ENCODE results near the gene CERS2.
A peak's percentile ranks its signal among the peaks of the same experiment; 100 is the strongest.

CERS2 gene

DNA sequence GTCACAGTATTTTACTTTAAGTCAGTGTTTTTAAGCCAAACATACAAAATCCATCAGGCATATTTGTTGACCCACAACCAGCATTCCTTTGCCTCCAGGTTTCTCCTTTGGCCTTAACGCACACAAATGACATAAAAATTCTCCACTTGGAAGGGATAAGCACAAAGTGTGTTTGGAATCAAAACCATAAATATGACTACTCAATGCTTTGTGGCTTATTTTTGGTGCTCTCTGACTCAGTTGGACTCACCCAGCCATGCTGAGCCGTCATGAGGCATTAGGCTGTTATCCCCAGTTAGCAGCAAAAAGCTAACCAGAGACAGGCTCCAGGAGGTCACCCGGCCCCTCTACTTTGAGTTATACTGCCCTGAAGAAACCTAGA, 34.6 kb upstream of the CERS2 start:
- no peak for DNase-seq (ENCODE audit: extremely low read depth, low read depth)
- TF ChIP-seq, protein P1, sequence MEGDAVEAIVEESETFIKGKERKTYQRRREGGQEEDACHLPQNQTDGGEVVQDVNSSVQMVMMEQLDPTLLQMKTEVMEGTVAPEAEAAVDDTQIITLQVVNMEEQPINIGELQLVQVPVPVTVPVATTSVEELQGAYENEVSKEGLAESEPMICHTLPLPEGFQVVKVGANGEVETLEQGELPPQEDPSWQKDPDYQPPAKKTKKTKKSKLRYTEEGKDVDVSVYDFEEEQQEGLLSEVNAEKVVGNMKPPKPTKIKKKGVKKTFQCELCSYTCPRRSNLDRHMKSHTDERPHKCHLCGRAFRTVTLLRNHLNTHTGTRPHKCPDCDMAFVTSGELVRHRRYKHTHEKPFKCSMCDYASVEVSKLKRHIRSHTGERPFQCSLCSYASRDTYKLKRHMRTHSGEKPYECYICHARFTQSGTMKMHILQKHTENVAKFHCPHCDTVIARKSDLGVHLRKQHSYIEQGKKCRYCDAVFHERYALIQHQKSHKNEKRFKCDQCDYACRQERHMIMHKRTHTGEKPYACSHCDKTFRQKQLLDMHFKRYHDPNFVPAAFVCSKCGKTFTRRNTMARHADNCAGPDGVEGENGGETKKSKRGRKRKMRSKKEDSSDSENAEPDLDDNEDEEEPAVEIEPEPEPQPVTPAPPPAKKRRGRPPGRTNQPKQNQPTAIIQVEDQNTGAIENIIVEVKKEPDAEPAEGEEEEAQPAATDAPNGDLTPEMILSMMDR (IDR thresholded peaks at IDR 0.05; ENCODE audit: low read depth, low read length): no peak

DNA sequence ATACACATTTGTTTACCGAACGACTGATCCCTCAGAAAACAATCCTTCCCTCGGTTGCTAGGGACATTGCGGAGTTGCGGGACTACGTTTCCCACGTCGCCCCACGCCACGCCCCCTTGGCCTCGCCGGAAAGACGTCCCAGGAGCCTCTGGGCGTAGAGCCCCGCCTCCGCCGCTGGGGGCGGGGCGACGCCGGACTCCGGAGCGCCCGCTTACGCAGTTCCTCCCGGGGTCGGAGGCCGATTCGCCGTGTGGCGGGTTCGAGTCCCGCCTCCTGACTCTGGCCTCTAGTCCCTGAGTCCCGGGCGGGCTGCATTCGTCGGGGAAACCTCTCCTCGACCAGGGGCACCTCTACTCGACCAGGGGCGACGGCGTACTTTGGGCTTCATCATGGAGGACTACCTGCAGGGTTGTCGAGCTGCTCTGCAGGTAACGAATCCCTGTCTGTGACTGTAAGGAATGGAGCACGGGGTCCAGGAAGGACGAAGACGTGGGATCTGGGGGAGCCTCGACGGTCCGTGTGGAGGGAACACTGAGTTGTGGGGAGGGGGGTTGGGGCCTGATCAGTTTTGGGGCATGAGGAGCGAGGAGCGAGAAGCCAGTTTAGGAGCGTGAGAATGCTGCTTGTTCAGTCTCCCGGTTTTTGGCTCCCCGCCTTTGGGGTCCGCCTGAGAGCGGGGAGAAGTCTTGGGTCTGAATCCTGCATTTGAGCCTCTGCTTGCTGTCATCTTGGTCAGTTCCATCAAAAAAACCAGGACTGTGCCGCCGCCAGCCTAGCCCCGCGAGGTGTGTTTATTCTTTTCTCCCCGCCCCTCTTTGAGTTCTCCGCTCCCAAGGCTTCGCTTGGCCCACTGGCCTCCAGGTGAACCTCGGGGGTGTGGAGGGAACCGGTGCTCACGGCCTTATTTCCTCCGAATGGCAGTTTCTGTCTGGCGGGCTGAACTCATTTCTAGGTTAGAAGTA, 33.9 kb upstream of the CERS2 start, which contains the start of gene PRUNE1:
Gene PRUNE1, plus strand, starts transcription at position 206 of the 962 bp plus-strand sequence. Its CDS starts 184 bp downstream, at position 390.
- TF ChIP-seq, protein P1 (IDR thresholded peaks at IDR 0.05; ENCODE audit: low read depth, low read length): no peak
- DNase-seq (ENCODE audit: extremely low read depth, low read depth): peak; percentile 93

DNA sequence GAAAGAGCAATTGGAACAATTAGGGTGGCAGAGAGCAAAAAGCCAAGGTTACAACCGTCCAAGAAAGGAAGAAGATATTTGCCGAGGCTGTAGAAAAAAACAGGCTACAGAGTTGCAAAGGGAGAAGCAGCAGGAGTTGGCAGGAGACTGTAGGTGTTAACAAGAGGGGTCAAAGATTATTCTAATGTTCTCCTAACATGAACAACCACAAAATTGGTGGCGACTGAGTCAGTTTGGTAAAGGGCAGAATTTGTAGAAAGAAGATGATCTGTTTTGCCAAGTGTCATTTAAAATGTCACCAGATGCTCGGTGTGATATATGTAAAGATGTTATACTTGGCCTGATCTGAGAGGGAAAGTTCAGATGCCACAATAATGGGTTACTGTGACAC, 33.2 kb upstream of the CERS2 start:
- TF ChIP-seq, protein P1 (IDR thresholded peaks at IDR 0.05; ENCODE audit: low read depth, low read length): no peak
- no peak for DNase-seq (ENCODE audit: extremely low read depth, low read depth)

DNA sequence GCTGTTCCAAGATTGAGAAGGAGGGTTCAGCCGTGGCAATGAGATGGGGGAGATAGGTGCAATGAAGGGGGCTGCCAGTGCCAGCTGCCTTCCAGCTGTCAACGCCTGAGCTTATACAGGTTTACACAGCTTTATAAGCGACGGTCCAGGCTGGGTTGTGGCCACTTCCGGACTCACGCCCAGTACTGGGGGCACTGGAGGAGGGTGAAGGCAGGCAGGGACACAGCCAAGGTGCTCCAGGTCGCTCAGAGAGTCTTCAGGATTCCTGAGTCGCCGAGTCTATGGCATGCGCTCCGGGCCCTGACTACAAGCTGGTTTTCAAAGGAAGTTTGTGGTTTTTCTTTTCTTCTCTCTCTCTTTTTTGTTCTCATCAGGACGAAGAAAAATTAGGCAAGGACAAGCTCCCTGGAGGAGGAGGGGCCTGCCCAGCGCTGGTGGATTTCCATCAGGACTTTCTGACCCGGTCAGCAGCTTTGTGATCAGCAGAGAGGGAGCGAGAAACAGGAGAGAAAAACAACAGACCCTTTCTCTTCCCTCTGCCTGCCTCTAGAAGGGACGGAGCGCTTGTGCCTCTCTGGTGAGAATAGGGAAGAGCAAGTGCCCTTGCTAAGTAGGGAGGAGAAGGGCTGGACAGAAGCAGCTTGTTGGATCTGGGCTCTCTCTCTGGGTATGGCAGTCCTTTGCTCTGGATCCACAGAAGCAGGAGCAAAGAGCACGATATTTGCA, 31.9 kb upstream of the CERS2 start, which contains the start of gene MINDY1:
Gene MINDY1, minus strand, starts transcription at position 576 of the 726 bp plus-strand sequence. CDS start 4,285 bp downstream, outside the sequence.
- TF ChIP-seq, protein P1 (IDR thresholded peaks at IDR 0.05; ENCODE audit: low read depth, low read length): peak; percentile 48
- DNase-seq (ENCODE audit: extremely low read depth, low read depth): peak; percentile 64

DNA sequence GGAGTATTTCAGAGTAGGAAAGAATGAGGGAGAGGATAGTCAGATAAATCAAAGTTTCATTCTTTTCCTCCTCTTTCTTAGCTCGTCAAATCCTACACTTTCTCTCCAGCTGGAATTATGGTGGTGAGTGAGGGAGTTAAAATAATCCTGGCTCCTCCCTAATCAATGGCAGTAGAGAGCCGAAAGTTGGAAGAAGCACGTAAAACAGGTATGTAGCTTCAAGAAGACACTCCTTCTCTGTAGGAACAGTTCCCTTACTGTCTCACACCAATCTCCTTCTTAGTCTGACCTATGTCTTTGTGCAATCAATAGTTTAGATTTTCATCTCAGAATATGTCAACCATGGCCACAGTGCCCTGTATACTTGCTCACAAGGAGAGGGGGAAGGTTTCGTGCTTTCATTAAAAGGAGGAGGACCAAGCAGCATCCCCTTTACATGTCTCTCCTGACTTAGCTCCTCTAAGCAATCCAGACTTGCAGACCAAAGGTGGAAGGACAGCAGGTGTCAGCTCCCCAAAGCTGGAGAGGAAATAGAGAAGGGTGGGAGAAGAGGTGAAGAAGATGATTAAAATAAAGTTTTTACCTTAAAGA, 31.2 kb upstream of the CERS2 start:
- DNase-seq (ENCODE audit: extremely low read depth, low read depth): no peak
- TF ChIP-seq, protein P1 (IDR thresholded peaks at IDR 0.05; ENCODE audit: low read depth, low read length): no peak

DNA sequence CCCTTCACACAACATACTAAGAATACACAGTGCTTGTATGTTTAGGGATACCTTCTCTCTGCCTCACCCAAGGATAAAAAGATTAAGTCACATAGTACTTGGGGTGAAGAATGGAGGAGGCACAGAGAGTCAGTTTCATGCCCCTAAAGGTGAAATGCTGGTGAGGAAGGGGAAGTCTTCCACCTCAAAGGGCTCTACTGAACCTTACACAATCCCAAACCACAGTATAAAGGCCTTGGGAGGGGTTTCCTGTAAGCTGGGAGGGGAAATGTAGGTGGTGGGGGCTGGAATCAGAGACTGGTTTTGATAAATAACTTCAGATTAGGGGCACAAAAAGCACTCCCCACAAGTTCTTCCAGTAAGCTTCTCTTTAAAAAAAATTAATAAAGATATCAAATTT, 28.5 kb upstream of the CERS2 start:
- TF ChIP-seq, protein P1 (IDR thresholded peaks at IDR 0.05; ENCODE audit: low read depth, low read length): no peak
- DNase-seq (ENCODE audit: extremely low read depth, low read depth): no peak

Data from AG09319 (cell line).